Fibroblast of lung (primary cell): ENCODE results near the gene LILRB5. TPM values are rescaled to one million over a fixed set of nuclear protein-coding genes. Genes with fewer than 3 reads are reported as not detected.

Experiments
- DNase-seq, 2 donors: peaks; one replicate each; pipeline versions ENCODE4 v3.0.0 to v3.0.0-alpha.2; 2010; ENCODE audit warnings: low read depth in 2 of 2
- H2AFZ ChIP-seq: 2 replicates; pipeline ENCODE4 v1.5.1; 2012; ENCODE audit warnings: low read length, control low read depth, inconsistent platforms
- H3K27ac ChIP-seq: 2 replicates; pipeline ENCODE4 v1.5.1; 2011; ENCODE audit warnings: low read length, control low read depth; ENCODE audit not compliant: insufficient read depth
- H3K27me3 ChIP-seq: 2 replicates; pipeline ENCODE4 v1.5.1; 2011; ENCODE audit warnings: mild to moderate bottlenecking, low read length; ENCODE audit not compliant: control insufficient read depth, insufficient read depth
- H3K36me3 ChIP-seq: 2 replicates; pipeline ENCODE4 v1.5.1; 2011; ENCODE audit warnings: low read length; ENCODE audit not compliant: control insufficient read depth, insufficient read depth
- H3K4me1 ChIP-seq: 2 replicates; pipeline ENCODE4 v1.5.1; 2011; ENCODE audit warnings: low read length; ENCODE audit not compliant: control insufficient read depth, insufficient read depth; ENCODE audit errors: extremely low read depth
- H3K4me2 ChIP-seq: 2 replicates; pipeline ENCODE4 v1.5.1; 2011; ENCODE audit warnings: low read length, control low read depth; ENCODE audit not compliant: insufficient read depth; ENCODE audit errors: extremely low read depth
- H3K4me3 ChIP-seq, 4 experiments: fragments of 200-600 bp in 1 of 4; sonication (generic) in 1 of 4; replicated peaks in 1 of 4; 2 replicates each; pipeline ENCODE4 v1.5.1; 2011 to 2016; ENCODE audit warnings: low read length in 4 of 4, low read depth in 3 of 4, mild to moderate bottlenecking in 3 of 4, control low read depth in 2 of 4, inconsistent platforms in 1 of 4, mixed read lengths in 1 of 4; ENCODE audit not compliant: insufficient read depth in 1 of 4; ENCODE audit errors: control extremely low read depth in 1 of 4
- H3K79me2 ChIP-seq: 2 replicates; pipeline ENCODE4 v1.5.1; 2012; ENCODE audit warnings: mild to moderate bottlenecking, low read length, inconsistent platforms; ENCODE audit not compliant: control insufficient read depth, insufficient read depth
- H3K9ac ChIP-seq: 2 replicates; pipeline ENCODE4 v1.5.1; 2011; ENCODE audit warnings: mild to moderate bottlenecking, low read length, control low read depth; ENCODE audit not compliant: insufficient read depth
- H3K9me3 ChIP-seq: 2 replicates; pipeline ENCODE4 v1.5.1; 2012; ENCODE audit warnings: low read depth, low read length; ENCODE audit not compliant: control insufficient read depth, insufficient read depth
- H4K20me1 ChIP-seq: 2 replicates; pipeline ENCODE4 v1.5.1; 2011; ENCODE audit warnings: low read length; ENCODE audit not compliant: control insufficient read depth, insufficient read depth; ENCODE audit errors: extremely low read depth
- EZH2 ChIP-seq: IDR thresholded peaks from 2 replicates; pipeline ENCODE4 v1.5.1; 2012; ENCODE audit warnings: low read length, control low read depth, mild to moderate bottlenecking; ENCODE audit errors: missing control alignments
- polyA plus RNA-seq, 2 donors: library from polyadenylated mRNA; depleted of rRNA in 1 of 2; stranded (reverse) in 1 of 2; unstranded in 1 of 2; fragments of >200 nt; gene quantifications; 2 replicates each; pipeline ENCODE4 v1.2.1, GENCODE V29; 2011 to 2012; ENCODE audit warnings: missing spikeins in 1 of 2
- total RNA-seq: library from RNA; depleted of rRNA; stranded (reverse); fragments of >200 nt; gene quantifications from 2 replicates; pipeline ENCODE4 v1.2.1, GENCODE V29; 2014
- TF ChIP-seq, protein P1 (sequence below), 2 donors: IDR thresholded peaks in 1 of 2; conservative IDR thresholded peaks in 1 of 2; 1 replicate in 1 of 2; 2 replicates in 1 of 2; pipeline ENCODE4 v1.5.1; 2011 to 2012; ENCODE audit warnings: low read length in 2 of 2, control low read depth in 1 of 2, inconsistent platforms in 1 of 2, low read depth in 1 of 2, mild to moderate bottlenecking in 1 of 2

LILRB5 gene
- total and polyA plus RNA-seq, 2 donors (not counting 1 experiment from before 2014, with no cell fraction given) = not detected

DNA sequence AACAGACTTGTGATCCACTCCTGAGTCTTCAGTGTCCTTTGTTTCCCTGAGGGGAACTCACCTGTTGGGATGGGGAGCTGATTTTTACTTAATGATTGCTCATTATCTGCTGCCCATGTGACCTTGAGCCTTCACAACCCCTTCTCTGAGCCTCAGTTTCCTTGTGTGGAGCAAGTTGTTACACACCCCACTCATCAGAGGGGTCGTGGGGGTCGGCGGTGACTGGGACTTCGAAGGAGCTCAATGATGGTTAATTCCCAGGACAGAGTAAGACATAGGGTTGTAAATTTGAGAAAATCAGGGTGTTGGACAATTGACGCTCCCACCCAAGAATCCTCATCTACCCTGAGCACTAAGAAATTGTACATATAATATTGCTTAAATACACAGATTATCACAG is 42.4 kb upstream of the LILRB5 start:
- Histone ChIP-seq H3K27me3 (no peaks in the 10 kb centered on the region), H3K4me2 (no peak overlapping the region), H3K4me1 (no peaks in the 10 kb centered on the region), H3K27ac (no peak overlapping the region), H3K36me3 (no peaks in the 10 kb centered on the region), H3K9ac (no peak overlapping the region), H3K4me3 (no peak overlapping the region), H3K9me3 (no peaks in the 10 kb centered on the region), H4K20me1 (no peaks in the 10 kb centered on the region), H3K79me2 (no peaks in the 10 kb centered on the region), H2AFZ (no peak overlapping the region)
- no peak for DNase-seq
- TF ChIP-seq EZH2 = no peak
- TF ChIP-seq, protein P1, sequence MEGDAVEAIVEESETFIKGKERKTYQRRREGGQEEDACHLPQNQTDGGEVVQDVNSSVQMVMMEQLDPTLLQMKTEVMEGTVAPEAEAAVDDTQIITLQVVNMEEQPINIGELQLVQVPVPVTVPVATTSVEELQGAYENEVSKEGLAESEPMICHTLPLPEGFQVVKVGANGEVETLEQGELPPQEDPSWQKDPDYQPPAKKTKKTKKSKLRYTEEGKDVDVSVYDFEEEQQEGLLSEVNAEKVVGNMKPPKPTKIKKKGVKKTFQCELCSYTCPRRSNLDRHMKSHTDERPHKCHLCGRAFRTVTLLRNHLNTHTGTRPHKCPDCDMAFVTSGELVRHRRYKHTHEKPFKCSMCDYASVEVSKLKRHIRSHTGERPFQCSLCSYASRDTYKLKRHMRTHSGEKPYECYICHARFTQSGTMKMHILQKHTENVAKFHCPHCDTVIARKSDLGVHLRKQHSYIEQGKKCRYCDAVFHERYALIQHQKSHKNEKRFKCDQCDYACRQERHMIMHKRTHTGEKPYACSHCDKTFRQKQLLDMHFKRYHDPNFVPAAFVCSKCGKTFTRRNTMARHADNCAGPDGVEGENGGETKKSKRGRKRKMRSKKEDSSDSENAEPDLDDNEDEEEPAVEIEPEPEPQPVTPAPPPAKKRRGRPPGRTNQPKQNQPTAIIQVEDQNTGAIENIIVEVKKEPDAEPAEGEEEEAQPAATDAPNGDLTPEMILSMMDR (conservative IDR thresholded peaks at IDR 0.05 in 1 of 2, IDR thresholded peaks at IDR 0.05 in 1 of 2; ENCODE audit: low read depth in 1 of 2, low read length in 2 of 2) = no peak

GRCh38 chr19:54299126-54299498 is 42.0 kb upstream of the LILRB5 start:
- Histone ChIP-seq H3K27ac (no peak overlapping the region), H3K4me1 (no peaks in the 10 kb centered on the region), H3K27me3 (no peaks in the 10 kb centered on the region), H2AFZ (no peak overlapping the region), H3K36me3 (no peaks in the 10 kb centered on the region), H3K4me3 (no peak overlapping the region), H3K9me3 (no peaks in the 10 kb centered on the region), H4K20me1 (no peaks in the 10 kb centered on the region), H3K4me2 (no peak overlapping the region), H3K9ac (no peak overlapping the region), H3K79me2 (no peaks in the 10 kb centered on the region)
- TF ChIP-seq, protein P1 (conservative IDR thresholded peaks at IDR 0.05 in 1 of 2, IDR thresholded peaks at IDR 0.05 in 1 of 2; ENCODE audit: low read depth in 1 of 2, low read length in 2 of 2) = no peak
- TF ChIP-seq EZH2 = no peak
- no peak for DNase-seq

- Histone ChIP-seq H3K27me3 (no peaks in the 10 kb centered on the region), H3K4me1 (no peaks in the 10 kb centered on the region), H3K36me3 (no peaks in the 10 kb centered on the region), H3K9ac (no peak overlapping the region), H3K4me3 (no peak overlapping the region), H3K4me2 (no peak overlapping the region), H2AFZ (no peak overlapping the region), H3K27ac (no peak overlapping the region), H4K20me1 (no peaks in the 10 kb centered on the region), H3K9me3 (no peaks in the 10 kb centered on the region), H3K79me2 (no peaks in the 10 kb centered on the region)
- no peak for TF ChIP-seq EZH2
- TF ChIP-seq, protein P1 (conservative IDR thresholded peaks at IDR 0.05 in 1 of 2, IDR thresholded peaks at IDR 0.05 in 1 of 2; ENCODE audit: low read depth in 1 of 2, low read length in 2 of 2) = no peak
- DNase-seq = no peak
These were observed 41.5 kb upstream of the LILRB5 start for GRCh38 chr19:54298357-54299125.
